Measurements from ENCODE around the gene VPS41.

Gene VPS41

GRCh38 chr7:38709123-38709522 lies 199.9 kb downstream of the VPS41 start:
- H2AFZ ChIP-seq (ENCODE audit: low read length), result no peak overlapping the region
- no peaks in the 10 kb centered on the region for H3K36me3 ChIP-seq (ENCODE audit: insufficient read depth, low read length)

GRCh38 chr7:38704751-38705150 lies 204.2 kb downstream of the VPS41 start:
- no peaks in the 10 kb centered on the region for H3K9me2 ChIP-seq (replicated peaks; ENCODE audit: low read depth, low read length)
- H3K4me1 ChIP-seq (ENCODE audit: insufficient read depth, low read length, poor library complexity, severe bottlenecking), result no peaks in the 10 kb centered on the region
- TF ChIP-seq CTCF (conservative IDR thresholded peaks at IDR 0.05; ENCODE audit: low read length), result no peak
- no peak for TF ChIP-seq EZH2phosphoT487 (IDR thresholded peaks at IDR 0.05; ENCODE audit: borderline replicate concordance)
- no peak overlapping the region for H3K9ac ChIP-seq (ENCODE audit: low read depth, low read length, poor library complexity, severe bottlenecking)
- no peak overlapping the region for H3K4me3 ChIP-seq (ENCODE audit: low read length, poor library complexity, severe bottlenecking)
- no peaks in the 10 kb centered on the region for H3K9me3 ChIP-seq (ENCODE audit: insufficient read depth, low read depth, low read length)
- H4K20me1 ChIP-seq (ENCODE audit: insufficient read depth, low read length, poor library complexity, severe bottlenecking), result no peaks in the 10 kb centered on the region
- H3K36me3 ChIP-seq (ENCODE audit: insufficient read depth, low read length), result no peaks in the 10 kb centered on the region
- no peaks in the 10 kb centered on the region for H3K79me2 ChIP-seq (ENCODE audit: insufficient read depth, low read length)
- H3F3A ChIP-seq (ENCODE audit: low read depth), result no peaks in the 10 kb centered on the region
- no peak overlapping the region for H2AFZ ChIP-seq (ENCODE audit: low read length)
- no peaks in the 10 kb centered on the region for H3K27me3 ChIP-seq (ENCODE audit: insufficient read depth, low read length, poor library complexity, severe bottlenecking)
- H3K4me2 ChIP-seq (ENCODE audit: low read depth, low read length, poor library complexity, severe bottlenecking), result no peak overlapping the region

More at GRCh38 chr7:38709123-38709522, 199.9 kb downstream of the VPS41 start:
- Histone ChIP-seq H3K79me2 (ENCODE audit: insufficient read depth, low read length) (no peaks in the 10 kb centered on the region), H3K4me3 (ENCODE audit: low read length, poor library complexity, severe bottlenecking) (no peak overlapping the region), H3K9me2 (replicated peaks; ENCODE audit: low read depth, low read length) (no peaks in the 10 kb centered on the region), H3K9me3 (ENCODE audit: insufficient read depth, low read depth, low read length) (no peaks in the 10 kb centered on the region), H3K9ac (ENCODE audit: low read depth, low read length, poor library complexity, severe bottlenecking) (no peak overlapping the region), H3K4me2 (ENCODE audit: low read depth, low read length, poor library complexity, severe bottlenecking) (no peak overlapping the region), H3F3A (ENCODE audit: low read depth) (no peaks in the 10 kb centered on the region), H3K27me3 (ENCODE audit: insufficient read depth, low read length, poor library complexity, severe bottlenecking) (no peaks in the 10 kb centered on the region), H3K4me1 (ENCODE audit: insufficient read depth, low read length, poor library complexity, severe bottlenecking) (no peaks in the 10 kb centered on the region), H4K20me1 (ENCODE audit: insufficient read depth, low read length, poor library complexity, severe bottlenecking) (no peaks in the 10 kb centered on the region)
- no peak for TF ChIP-seq CTCF (conservative IDR thresholded peaks at IDR 0.05; ENCODE audit: low read length)
- no peak for TF ChIP-seq EZH2phosphoT487 (IDR thresholded peaks at IDR 0.05; ENCODE audit: borderline replicate concordance)

GRCh38 chr7:38704041-38704547 lies 204.9 kb downstream of the VPS41 start:
- Histone ChIP-seq H3K9ac (ENCODE audit: low read depth, low read length, poor library complexity, severe bottlenecking) (no peak overlapping the region), H3K9me2 (replicated peaks; ENCODE audit: low read depth, low read length) (no peaks in the 10 kb centered on the region), H3K9me3 (ENCODE audit: insufficient read depth, low read depth, low read length) (no peaks in the 10 kb centered on the region), H3K4me1 (ENCODE audit: insufficient read depth, low read length, poor library complexity, severe bottlenecking) (no peaks in the 10 kb centered on the region), H3K4me3 (ENCODE audit: low read length, poor library complexity, severe bottlenecking) (no peak overlapping the region), H3K27me3 (ENCODE audit: insufficient read depth, low read length, poor library complexity, severe bottlenecking) (no peaks in the 10 kb centered on the region), H2AFZ (ENCODE audit: low read length) (no peak overlapping the region), H3K79me2 (ENCODE audit: insufficient read depth, low read length) (no peaks in the 10 kb centered on the region), H3K4me2 (ENCODE audit: low read depth, low read length, poor library complexity, severe bottlenecking) (no peak overlapping the region), H4K20me1 (ENCODE audit: insufficient read depth, low read length, poor library complexity, severe bottlenecking) (no peaks in the 10 kb centered on the region), H3K36me3 (ENCODE audit: insufficient read depth, low read length) (no peaks in the 10 kb centered on the region), H3F3A (ENCODE audit: low read depth) (no peaks in the 10 kb centered on the region)
- TF ChIP-seq EZH2phosphoT487 (IDR thresholded peaks at IDR 0.05; ENCODE audit: borderline replicate concordance), result no peak
- TF ChIP-seq CTCF (conservative IDR thresholded peaks at IDR 0.05; ENCODE audit: low read length), result no peak

All from Loucy (cell line).